Osteoblast (primary cell): Measurements from ENCODE around the gene ENPP3. TPM values are rescaled to one million over a fixed set of nuclear protein-coding genes. Genes with fewer than 3 reads are reported as not detected.

ENCODE experiments used
- DNase-seq: peaks from one replicate; pipeline ENCODE4 v3.0.0; 2011; ENCODE audit warnings: low spot score, mixed read lengths; ENCODE audit not compliant: insufficient read length; ENCODE audit errors: missing footprints
- H2AFZ ChIP-seq: 2 replicates; pipeline ENCODE4 v1.6.0; 2011; ENCODE audit warnings: mild to moderate bottlenecking, low read length
- H3K27ac ChIP-seq: 2 replicates; pipeline ENCODE4 v1.5.1; 2011; ENCODE audit warnings: mild to moderate bottlenecking, low read depth, low read length, moderate library complexity
- H3K27me3 ChIP-seq: 2 replicates; pipeline ENCODE4 v1.6.0; 2012; ENCODE audit warnings: mild to moderate bottlenecking, control low read depth, inconsistent platforms, low read length, moderate library complexity; ENCODE audit not compliant: insufficient read depth
- H3K36me3 ChIP-seq: 2 replicates; pipeline ENCODE4 v1.5.1; 2011; ENCODE audit warnings: mild to moderate bottlenecking, low read length, control low read depth, moderate library complexity; ENCODE audit not compliant: insufficient read depth
- H3K4me1 ChIP-seq: 2 replicates; pipeline ENCODE4 v1.5.1; 2011; ENCODE audit warnings: mild to moderate bottlenecking, low read length, control low read depth, moderate library complexity; ENCODE audit not compliant: insufficient read depth
- H3K4me2 ChIP-seq: 2 replicates; pipeline ENCODE4 v1.6.0; 2011; ENCODE audit warnings: mild to moderate bottlenecking, low read length; ENCODE audit not compliant: insufficient read depth
- H3K4me3 ChIP-seq: fragments of 200-600 bp; sonication (generic); 3 replicates; pipeline ENCODE4 v1.5.1; 2012; ENCODE audit warnings: mild to moderate bottlenecking, low read length, inconsistent platforms; ENCODE audit not compliant: insufficient read depth
- H3K79me2 ChIP-seq: 2 replicates; pipeline ENCODE4 v1.6.0; 2012; ENCODE audit warnings: mild to moderate bottlenecking, low read length, control low read depth, inconsistent platforms; ENCODE audit not compliant: insufficient read depth
- H3K9me3 ChIP-seq: 2 replicates; pipeline ENCODE4 v1.5.1; 2011; ENCODE audit warnings: low read depth, low read length, control low read depth
- H4K20me1 ChIP-seq: 2 replicates; pipeline ENCODE4 v1.6.0; 2012; ENCODE audit warnings: mild to moderate bottlenecking, low read length, control low read depth; ENCODE audit not compliant: insufficient read depth
- total RNA-seq: library from RNA; depleted of rRNA; stranded (reverse); fragments of >200 nt; gene quantifications from 2 replicates; pipeline ENCODE4 v1.2.3, GENCODE V29; 2012
- TF ChIP-seq, protein P1 (sequence below): IDR thresholded peaks from 2 replicates; pipeline ENCODE4 v1.5.1; 2011; ENCODE audit warnings: mild to moderate bottlenecking, low read depth, low read length, moderate library complexity; ENCODE audit errors: extremely low read depth

The ENPP3 gene
- total RNA-seq, 1 donor = not detected

- no peak overlapping the region for H3K4me2 ChIP-seq
Observed at GRCh38 chr6:131687022-131687421, 49.9 kb downstream of the ENPP3 start.

DNA sequence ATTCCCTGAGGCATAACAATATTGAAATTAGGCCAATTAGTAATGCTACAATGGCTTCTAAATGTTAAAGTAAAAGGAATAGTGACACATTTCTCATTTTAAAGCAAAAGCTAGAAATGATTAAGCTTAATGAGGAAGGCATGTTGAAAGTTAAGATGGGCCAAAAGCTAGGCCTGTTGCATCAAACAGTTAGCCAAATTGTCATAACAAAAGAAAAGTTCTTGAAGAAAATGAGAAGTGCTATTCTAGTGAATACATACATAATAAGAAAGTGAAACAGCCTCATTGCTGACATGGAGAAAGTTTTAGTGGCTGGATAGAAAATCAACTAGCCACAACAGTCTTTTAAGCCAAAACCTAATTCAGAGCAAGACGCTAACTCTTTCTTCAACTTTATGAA lies 51.2 kb downstream of the ENPP3 start:
- H3K27ac ChIP-seq = no peak overlapping the region
- no peak overlapping the region for H3K4me2 ChIP-seq
- H3K9me3 ChIP-seq = no peaks in the 10 kb centered on the region
- no peaks in the 10 kb centered on the region for H4K20me1 ChIP-seq
- H3K4me3 ChIP-seq = no peak overlapping the region
- TF ChIP-seq, protein P1, sequence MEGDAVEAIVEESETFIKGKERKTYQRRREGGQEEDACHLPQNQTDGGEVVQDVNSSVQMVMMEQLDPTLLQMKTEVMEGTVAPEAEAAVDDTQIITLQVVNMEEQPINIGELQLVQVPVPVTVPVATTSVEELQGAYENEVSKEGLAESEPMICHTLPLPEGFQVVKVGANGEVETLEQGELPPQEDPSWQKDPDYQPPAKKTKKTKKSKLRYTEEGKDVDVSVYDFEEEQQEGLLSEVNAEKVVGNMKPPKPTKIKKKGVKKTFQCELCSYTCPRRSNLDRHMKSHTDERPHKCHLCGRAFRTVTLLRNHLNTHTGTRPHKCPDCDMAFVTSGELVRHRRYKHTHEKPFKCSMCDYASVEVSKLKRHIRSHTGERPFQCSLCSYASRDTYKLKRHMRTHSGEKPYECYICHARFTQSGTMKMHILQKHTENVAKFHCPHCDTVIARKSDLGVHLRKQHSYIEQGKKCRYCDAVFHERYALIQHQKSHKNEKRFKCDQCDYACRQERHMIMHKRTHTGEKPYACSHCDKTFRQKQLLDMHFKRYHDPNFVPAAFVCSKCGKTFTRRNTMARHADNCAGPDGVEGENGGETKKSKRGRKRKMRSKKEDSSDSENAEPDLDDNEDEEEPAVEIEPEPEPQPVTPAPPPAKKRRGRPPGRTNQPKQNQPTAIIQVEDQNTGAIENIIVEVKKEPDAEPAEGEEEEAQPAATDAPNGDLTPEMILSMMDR = no peak
- no peak overlapping the region for H2AFZ ChIP-seq
- no peak for DNase-seq
- no peaks in the 10 kb centered on the region for H3K79me2 ChIP-seq
- H3K4me1 ChIP-seq = no peaks in the 10 kb centered on the region
- no peaks in the 10 kb centered on the region for H3K27me3 ChIP-seq
- H3K36me3 ChIP-seq = no peaks in the 10 kb centered on the region

More at GRCh38 chr6:131687022-131687421, 49.9 kb downstream of the ENPP3 start:
- Histone ChIP-seq H3K36me3 (no peaks in the 10 kb centered on the region), H3K9me3 (no peaks in the 10 kb centered on the region), H3K27me3 (no peaks in the 10 kb centered on the region), H3K79me2 (no peaks in the 10 kb centered on the region), H4K20me1 (no peaks in the 10 kb centered on the region), H3K4me3 (no peak overlapping the region), H2AFZ (no peak overlapping the region), H3K27ac (no peak overlapping the region), H3K4me1 (no peaks in the 10 kb centered on the region)
- no peak for DNase-seq
- TF ChIP-seq, protein P1 = no peak

DNA sequence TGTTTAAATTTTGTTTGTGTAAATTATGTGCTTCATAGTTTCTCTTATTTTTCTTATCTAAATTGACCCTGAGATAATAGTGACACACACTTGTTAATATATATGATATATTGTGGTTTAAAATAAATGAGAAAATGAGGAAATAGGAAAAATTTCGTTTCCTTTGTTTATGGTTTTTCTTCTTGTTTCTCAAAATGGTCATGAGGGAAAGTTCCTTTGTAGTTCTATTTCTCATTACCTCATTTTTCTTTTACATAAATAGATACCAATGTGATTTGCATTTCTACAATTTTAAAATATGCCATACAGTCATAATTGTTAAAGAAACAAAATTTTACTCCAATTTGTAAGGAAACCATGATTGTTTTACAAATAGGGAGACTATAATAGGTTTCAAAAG lies 54.9 kb downstream of the ENPP3 start:
- H3K27ac ChIP-seq = no peak overlapping the region
- H3K36me3 ChIP-seq = no peaks in the 10 kb centered on the region
- H3K9me3 ChIP-seq = no peaks in the 10 kb centered on the region
- H3K79me2 ChIP-seq = no peaks in the 10 kb centered on the region
- DNase-seq = no peak
- no peak overlapping the region for H3K4me2 ChIP-seq
- H3K4me1 ChIP-seq = no peaks in the 10 kb centered on the region
- no peaks in the 10 kb centered on the region for H4K20me1 ChIP-seq
- TF ChIP-seq, protein P1 = no peak
- no peaks in the 10 kb centered on the region for H3K27me3 ChIP-seq
- no peak overlapping the region for H2AFZ ChIP-seq
- H3K4me3 ChIP-seq = no peak overlapping the region

DNA sequence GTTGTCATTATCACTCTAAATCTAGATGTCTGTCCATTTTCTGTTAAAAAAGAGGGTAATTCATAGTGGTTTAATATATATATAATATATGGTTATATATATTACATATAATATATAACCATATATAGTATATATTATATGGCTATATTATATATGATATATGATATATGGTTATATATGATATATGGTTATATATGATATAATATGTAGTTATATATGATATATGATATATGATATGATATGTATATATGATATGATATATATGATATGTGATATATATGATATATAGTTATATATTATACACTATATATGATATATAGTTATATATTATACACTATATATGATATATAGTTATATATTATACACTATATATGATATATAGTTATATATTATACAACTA lies 55.5 kb downstream of the ENPP3 start:
- Histone ChIP-seq H3K27ac (no peak overlapping the region), H3K27me3 (no peaks in the 10 kb centered on the region), H3K79me2 (no peaks in the 10 kb centered on the region), H4K20me1 (no peaks in the 10 kb centered on the region), H3K4me2 (no peak overlapping the region), H3K4me1 (no peaks in the 10 kb centered on the region), H3K4me3 (no peak overlapping the region), H3K9me3 (no peaks in the 10 kb centered on the region), H2AFZ (no peak overlapping the region), H3K36me3 (no peaks in the 10 kb centered on the region)
- TF ChIP-seq, protein P1 = no peak
- DNase-seq = no peak
